ENCODE data around the gene PARM1.
A peak's percentile ranks its signal among the peaks of the same experiment; 100 is the strongest.

PARM1 gene

DNA sequence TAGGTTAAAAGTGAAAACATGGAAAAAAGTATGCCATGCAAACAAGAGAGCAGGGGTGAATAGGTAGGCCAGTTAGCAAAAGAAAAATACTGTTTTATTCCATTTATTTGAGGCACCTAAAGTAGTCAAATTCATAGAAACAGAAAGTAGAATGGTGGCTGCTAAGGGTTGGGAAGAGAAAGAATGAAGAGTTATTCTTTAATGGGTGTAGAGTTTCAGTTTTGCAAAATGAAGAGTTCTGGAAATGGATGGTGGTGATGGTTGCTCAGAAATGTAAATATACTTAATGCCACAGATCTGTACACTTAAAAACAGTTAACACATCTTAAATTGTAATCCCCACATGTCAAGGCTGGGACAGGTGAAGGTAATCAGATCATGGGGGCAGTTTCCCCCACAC, 29.7 kb downstream of the PARM1 start:
- no peak overlapping the region for H3K4me3 ChIP-seq (ENCODE audit: low read depth, low read length)
- H3K4me2 ChIP-seq (ENCODE audit: low read length), result no peak overlapping the region
- H3K27me3 ChIP-seq (ENCODE audit: control insufficient read depth, insufficient read depth, low read length), result no peaks in the 10 kb centered on the region
- no peaks in the 10 kb centered on the region for H3K79me2 ChIP-seq
- no peak overlapping the region for H3K27ac ChIP-seq
- H3K9me3 ChIP-seq (ENCODE audit: control insufficient read depth, low read length), result no peaks in the 10 kb centered on the region
- TF ChIP-seq, protein P1, sequence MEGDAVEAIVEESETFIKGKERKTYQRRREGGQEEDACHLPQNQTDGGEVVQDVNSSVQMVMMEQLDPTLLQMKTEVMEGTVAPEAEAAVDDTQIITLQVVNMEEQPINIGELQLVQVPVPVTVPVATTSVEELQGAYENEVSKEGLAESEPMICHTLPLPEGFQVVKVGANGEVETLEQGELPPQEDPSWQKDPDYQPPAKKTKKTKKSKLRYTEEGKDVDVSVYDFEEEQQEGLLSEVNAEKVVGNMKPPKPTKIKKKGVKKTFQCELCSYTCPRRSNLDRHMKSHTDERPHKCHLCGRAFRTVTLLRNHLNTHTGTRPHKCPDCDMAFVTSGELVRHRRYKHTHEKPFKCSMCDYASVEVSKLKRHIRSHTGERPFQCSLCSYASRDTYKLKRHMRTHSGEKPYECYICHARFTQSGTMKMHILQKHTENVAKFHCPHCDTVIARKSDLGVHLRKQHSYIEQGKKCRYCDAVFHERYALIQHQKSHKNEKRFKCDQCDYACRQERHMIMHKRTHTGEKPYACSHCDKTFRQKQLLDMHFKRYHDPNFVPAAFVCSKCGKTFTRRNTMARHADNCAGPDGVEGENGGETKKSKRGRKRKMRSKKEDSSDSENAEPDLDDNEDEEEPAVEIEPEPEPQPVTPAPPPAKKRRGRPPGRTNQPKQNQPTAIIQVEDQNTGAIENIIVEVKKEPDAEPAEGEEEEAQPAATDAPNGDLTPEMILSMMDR (IDR thresholded peaks at IDR 0.05), result no peak
- no peaks in the 10 kb centered on the region for H3K36me3 ChIP-seq (ENCODE audit: control insufficient read depth, insufficient read depth, low read length)
- no peaks in the 10 kb centered on the region for H3K4me1 ChIP-seq
- H3K9ac ChIP-seq, result no peak overlapping the region
- no peak overlapping the region for H2AFZ ChIP-seq

DNA sequence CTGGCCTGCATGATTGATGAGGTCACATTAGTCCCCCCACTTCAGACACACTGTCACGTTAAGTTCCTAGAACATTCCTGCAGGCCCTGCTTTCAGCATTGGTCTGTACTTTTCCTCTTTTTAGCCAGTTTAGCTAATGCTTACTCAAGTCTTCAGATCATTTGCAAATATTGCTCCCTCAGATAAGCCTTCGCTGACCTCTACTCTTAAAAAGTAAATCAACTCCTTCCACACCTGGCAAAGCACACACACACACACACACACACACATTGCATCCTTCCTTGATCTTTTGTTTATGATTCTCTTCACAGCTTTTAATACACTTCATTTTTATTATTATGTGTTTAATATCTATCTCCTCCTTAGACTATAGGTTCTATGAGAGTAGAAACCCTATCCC, 31.4 kb downstream of the PARM1 start:
- no peak overlapping the region for H3K9ac ChIP-seq
- H3K9me3 ChIP-seq (ENCODE audit: control insufficient read depth, low read length), result no peaks in the 10 kb centered on the region
- H3K36me3 ChIP-seq (ENCODE audit: control insufficient read depth, insufficient read depth, low read length), result no peaks in the 10 kb centered on the region
- H3K4me1 ChIP-seq, result no peaks in the 10 kb centered on the region
- no peak overlapping the region for H2AFZ ChIP-seq
- H3K79me2 ChIP-seq, result no peaks in the 10 kb centered on the region
- no peak overlapping the region for H3K27ac ChIP-seq
- H3K4me2 ChIP-seq (ENCODE audit: low read length), result no peak overlapping the region
- TF ChIP-seq, protein P1 (IDR thresholded peaks at IDR 0.05), result no peak
- H3K27me3 ChIP-seq (ENCODE audit: control insufficient read depth, insufficient read depth, low read length), result no peaks in the 10 kb centered on the region
- no peak overlapping the region for H3K4me3 ChIP-seq (ENCODE audit: low read depth, low read length)

DNA sequence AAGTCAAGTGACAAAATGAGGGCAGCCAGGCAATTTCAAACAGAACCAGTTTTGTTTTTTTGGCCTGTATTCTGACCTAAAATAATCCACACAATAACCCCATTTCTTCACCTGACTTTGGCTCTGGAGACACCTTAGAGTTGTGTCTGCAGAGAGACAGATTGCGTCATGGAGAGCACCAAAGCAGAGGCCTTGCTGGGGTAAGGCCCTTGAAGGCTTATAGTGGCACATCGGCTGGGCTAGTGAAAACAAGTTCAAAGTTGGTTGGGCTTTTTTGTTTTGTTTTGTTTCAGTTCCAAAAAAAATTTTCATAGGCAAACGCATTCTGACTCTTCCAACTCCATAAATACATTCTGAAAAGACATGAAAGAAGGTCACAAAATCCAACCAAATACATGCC, 34.4 kb downstream of the PARM1 start:
- Histone ChIP-seq H3K4me1 (no peaks in the 10 kb centered on the region), H3K4me2 (ENCODE audit: low read length) (no peak overlapping the region), H3K27ac (no peak overlapping the region)

GRCh38 chr4:74968456-74969164, 35.7 kb downstream of the PARM1 start:
- no peaks in the 10 kb centered on the region for H3K79me2 ChIP-seq
- no peaks in the 10 kb centered on the region for H3K36me3 ChIP-seq (ENCODE audit: control insufficient read depth, insufficient read depth, low read length)
- H2AFZ ChIP-seq, result no peak overlapping the region
- no peak overlapping the region for H3K4me2 ChIP-seq (ENCODE audit: low read length)
- no peak overlapping the region for H3K9ac ChIP-seq
- no peak overlapping the region for H3K27ac ChIP-seq
- H3K4me1 ChIP-seq, result no peaks in the 10 kb centered on the region
- no peak overlapping the region for H3K4me3 ChIP-seq (ENCODE audit: low read depth, low read length)
- TF ChIP-seq, protein P1 (IDR thresholded peaks at IDR 0.05), result no peak
- no peaks in the 10 kb centered on the region for H3K27me3 ChIP-seq (ENCODE audit: control insufficient read depth, insufficient read depth, low read length)
- H3K9me3 ChIP-seq (ENCODE audit: control insufficient read depth, low read length), result no peaks in the 10 kb centered on the region

More for the DNA sequence above, 34.4 kb downstream of the PARM1 start:
- TF ChIP-seq, protein P1 (IDR thresholded peaks at IDR 0.05), result no peak
- no peaks in the 10 kb centered on the region for H3K27me3 ChIP-seq (ENCODE audit: control insufficient read depth, insufficient read depth, low read length)
- H3K36me3 ChIP-seq (ENCODE audit: control insufficient read depth, insufficient read depth, low read length), result no peaks in the 10 kb centered on the region
- peak overlapping the region; percentile 19 for H2AFZ ChIP-seq
- no peaks in the 10 kb centered on the region for H3K9me3 ChIP-seq (ENCODE audit: control insufficient read depth, low read length)
- H3K4me3 ChIP-seq (ENCODE audit: low read depth, low read length), result no peak overlapping the region
- H3K79me2 ChIP-seq, result no peaks in the 10 kb centered on the region
- no peak overlapping the region for H3K9ac ChIP-seq

All from parathyroid adenoma (tissue), 2 donors.